B cell (primary cell): Measurements from ENCODE around the gene COA8. TPM values are rescaled to one million over a fixed set of nuclear protein-coding genes. Genes with fewer than 3 reads are reported as not detected.

Experiments used
- ATAC-seq: fragments of 200-7000 bp; cut with Tn5 transposase; one replicate; pipeline ENCODE4 v1.10.0; 2021; ENCODE audit warnings: low read depth, mild to moderate bottlenecking, moderate number of reproducible peaks, moderate library complexity
- CTCF ChIA-PET: fragments of 350-600 bp; sonication (Branson Sonifier 250); formaldehyde crosslinking; loops from one replicate; lab custom pipeline; 2021; ENCODE audit warnings: antibody characterized with exemption, inconsistent platforms; lab: Charles Lee
- POLR2A ChIA-PET: fragments of 350-600 bp; sonication (Branson Sonifier 250); formaldehyde crosslinking; loops from one replicate; lab custom pipeline; 2021; ENCODE audit warnings: antibody characterized with exemption; lab: Charles Lee
- DNase-seq: peaks from one replicate; pipeline ENCODE4 v3.0.0; 2013
- H2AFZ ChIP-seq: 2 replicates; pipeline ENCODE4 v1.6.1; 2012; ENCODE audit warnings: mild to moderate bottlenecking, low read depth, low read length; ENCODE audit not compliant: insufficient read depth, poor library complexity, severe bottlenecking
- H3K27ac ChIP-seq, 2 donors: 1 replicate in 1 of 2; 2 replicates in 1 of 2; pipeline ENCODE4 v1.5.1; 2012 to 2013; ENCODE audit warnings: low read length in 2 of 2, mild to moderate bottlenecking in 2 of 2, moderate library complexity in 1 of 2
- H3K27me3 ChIP-seq, 4 experiments: fragments of 200-600 bp in 1 of 4; sonication (generic) in 1 of 4; replicated peaks in 1 of 4; 1 replicate in 2 of 4; 2 replicates in 2 of 4; pipeline versions ENCODE4 v1.6.1 to v1.7.0; 2013 to 2016; ENCODE audit warnings: low read length in 3 of 4, mild to moderate bottlenecking in 2 of 4, mixed read lengths in 1 of 4, moderate library complexity in 1 of 4; ENCODE audit not compliant: insufficient read depth in 4 of 4, control insufficient read depth in 3 of 4; ENCODE audit errors: control extremely low read depth in 1 of 4
- H3K36me3 ChIP-seq, 2 experiments: replicated peaks in 1 of 2; 1 replicate in 1 of 2; 2 replicates in 1 of 2; pipeline versions ENCODE4 v1.6.1 to v1.7.1; 2013; ENCODE audit warnings: low read length in 1 of 2; ENCODE audit not compliant: insufficient read depth in 2 of 2, control insufficient read depth in 1 of 2; ENCODE audit errors: control extremely low read depth in 1 of 2, extremely low read depth in 1 of 2
- H3K4me1 ChIP-seq, 2 donors: fragments of 200-600 bp in 1 of 2; sonication (generic) in 1 of 2; 1 replicate in 1 of 2; 2 replicates in 1 of 2; pipeline versions ENCODE4 v1.5.1 to v1.6.1; 2013 to 2017; ENCODE audit warnings: low read length in 2 of 2; ENCODE audit not compliant: control insufficient read depth in 2 of 2, insufficient read depth in 2 of 2
- H3K4me2 ChIP-seq: replicated peaks from 2 replicates; pipeline ENCODE3; 2012; ENCODE audit warnings: mild to moderate bottlenecking, low read depth, low read length; ENCODE audit not compliant: poor library complexity, severe bottlenecking
- H3K4me3 ChIP-seq, 5 experiments: fragments of 200-600 bp in 1 of 5; sonication (generic) in 1 of 5; 1 replicate in 3 of 5; 2 replicates in 2 of 5; pipeline versions ENCODE4 v1.5.1 to v1.7.0; 2011 to 2016; ENCODE audit warnings: low read length in 4 of 5, mild to moderate bottlenecking in 4 of 5, low read depth in 2 of 5, control low read depth in 1 of 5, moderate library complexity in 1 of 5; ENCODE audit not compliant: insufficient read depth in 1 of 5; ENCODE audit errors: control extremely low read depth in 1 of 5, extremely low read depth in 1 of 5
- H3K79me2 ChIP-seq: fragments of 200-600 bp; sonication (generic); one replicate; pipeline ENCODE4 v1.6.0; 2016; ENCODE audit warnings: low read length; ENCODE audit not compliant: control insufficient read depth, insufficient read depth
- H3K9ac ChIP-seq: fragments of 200-600 bp; sonication (generic); 2 replicates; pipeline ENCODE4 v1.6.1; 2017; ENCODE audit warnings: mild to moderate bottlenecking, low read length, moderate library complexity
- H3K9me3 ChIP-seq, 3 donors: one replicate each; pipeline versions ENCODE4 v1.6.1 to v1.7.1; 2013; ENCODE audit warnings: low read length in 2 of 3; ENCODE audit not compliant: control insufficient read depth in 2 of 3, insufficient read depth in 1 of 3; ENCODE audit errors: control extremely low read depth in 1 of 3
- H4K20me1 ChIP-seq: 2 replicates; pipeline ENCODE4 v1.6.0; 2012; ENCODE audit warnings: mild to moderate bottlenecking, low read length; ENCODE audit not compliant: insufficient read depth, control insufficient read depth, poor library complexity, severe bottlenecking
- H3K27ac Mint-ChIP-seq: one replicate; pipeline ENCODE4 v1.8.0; 2021; ENCODE audit warnings: mixed read lengths
- H3K27me3 Mint-ChIP-seq: one replicate; pipeline ENCODE4 v1.8.0; 2021; ENCODE audit warnings: mixed read lengths
- H3K4me1 Mint-ChIP-seq: one replicate; pipeline ENCODE4 v1.8.0; 2021; ENCODE audit warnings: mixed read lengths
- H3K4me3 Mint-ChIP-seq: one replicate; pipeline ENCODE4 v1.8.0; 2021; ENCODE audit warnings: mixed read lengths
- H3K9me3 Mint-ChIP-seq: one replicate; pipeline ENCODE4 v1.8.0; 2022; ENCODE audit warnings: mixed read lengths; ENCODE audit not compliant: insufficient read depth
- CTCF ChIP-seq: fragments of 200-600 bp; IDR thresholded peaks from one replicate; pipeline ENCODE4 v1.8.0; 2022; ENCODE audit warnings: antibody characterized with exemption, mild to moderate bottlenecking
- EZH2 ChIP-seq: IDR thresholded peaks from 2 replicates; pipeline ENCODE4 v1.6.1; 2012; ENCODE audit warnings: borderline replicate concordance, low read depth, mild to moderate bottlenecking, moderate library complexity, low read length; ENCODE audit not compliant: insufficient read depth, poor library complexity, severe bottlenecking
- WGBS: methylation state at CpG from one replicate; pipeline ENCODE4 v1.1.5; 2013; ENCODE audit warnings: missing lambda C conversion rate; ENCODE audit not compliant: insufficient coverage; 5-methylcytosine and 5-hydroxymethylcytosine counted together
- intact Hi-C: fragments of 100-400 bp; cut with micrococcal nuclease; formaldehyde crosslinking; loops from one replicate; pipeline ENCODE4 v1.10.0; 2022
- polyA plus RNA-seq: library from polyadenylated mRNA; depleted of rRNA; stranded (reverse); fragments of >200 nt; gene quantifications from 2 replicates; pipeline ENCODE4 v1.2.3, GENCODE V29; 2012
- total RNA-seq, 2 donors: library from RNA; stranded (reverse); fragments of 120-200 nt in 1 of 2; gene quantifications; 1 replicate in 1 of 2; 2 replicates in 1 of 2; pipeline versions ENCODE4 v1.2.3 to v1.2.4, GENCODE V29; 2013 to 2022

Gene COA8
- total and polyA plus RNA-seq, 2 donors (not counting 1 experiment from before 2014, with no cell fraction given), result 7.5 to 24.9 TPM

- Histone ChIP-seq H3K9me3 (no peaks in the 10 kb centered on the region), H3K36me3 (peaks cover 0 to 24% of the 10 kb centered on the region in 2 experiments), H3K9ac (peak overlapping the region; percentile 93), H3K79me2 (peaks cover 92% of the 10 kb centered on the region), H4K20me1 (peaks cover 65% of the 10 kb centered on the region), H3K27me3 (no peaks in the 10 kb centered on the region), H3K4me3 (peak overlapping the region; percentile 65 to 94 (median 92)), H3K4me1 (peaks cover 27 to 30% of the 10 kb centered on the region in 2 donors), H3K27ac (peak overlapping the region; percentile 43 to 92), H2AFZ (peak overlapping the region; percentile 96), H3K4me2 (peak overlapping the region; percentile 96)
- H3K27ac Mint-ChIP-seq, result peak overlapping the region; percentile 91
- ChIA-PET CTCF (no interaction called here), POLR2A (no interaction called here)
- no peaks in the 10 kb centered on the region for H3K9me3 Mint-ChIP-seq
- no peaks in the 10 kb centered on the region for H3K27me3 Mint-ChIP-seq
- intact Hi-C loops, result loop anchor here (2.0 to 10.0 kb wide), 6 partner anchors 34 to 358 kb away; partner anchors contain the start of genes EIF5, PPP1R13B and TRMT61A
- ATAC-seq (no peak), DNase-seq (no peak)
- 2% methylated on average over 22 of the region's 22 CpGs for WGBS
- H3K4me1 Mint-ChIP-seq, result peaks cover 57% of the 10 kb centered on the region
- TF ChIP-seq EZH2 (no peak), CTCF (no peak)
- H3K4me3 Mint-ChIP-seq, result peak overlapping the region; percentile 89
Observed at GRCh38 chr14:103563226-103563620, 463 bp downstream of the COA8 start.

- intact Hi-C loops, result loop anchor here (2.0 to 10.0 kb wide), 6 partner anchors 35 to 357 kb away; partner anchors contain the start of genes EIF5, PPP1R13B and TRMT61A
- POLR2A ChIA-PET, result interaction anchor here (0.7 kb wide), 1 partner anchor 1189 kb away, joined by 4 read pairs; the partner anchor contains the start of gene SIVA1
- Mint-ChIP-seq H3K4me1 (peaks cover 51% of the 10 kb centered on the region), H3K9me3 (no peaks in the 10 kb centered on the region), H3K27me3 (no peaks in the 10 kb centered on the region), H3K27ac (peak overlapping the region; percentile 78), H3K4me3 (peak overlapping the region; percentile 89)
- CTCF ChIA-PET, result interaction anchor here (0.5 to 0.6 kb wide), 2 partner anchors 40 to 86 kb away, joined by 3 to 5 read pairs; no protein-coding TSS in a partner anchor
- Histone ChIP-seq H3K4me1 (peaks cover 27 to 30% of the 10 kb centered on the region in 2 donors), H3K36me3 (peaks cover 0 to 20% of the 10 kb centered on the region in 2 experiments), H3K9me3 (no peaks in the 10 kb centered on the region), H2AFZ (no peak overlapping the region), H3K9ac (peak overlapping the region; percentile 93), H3K4me3 (peak overlapping the region in 3 of 5 experiments; percentile 65 to 94 (median 80)), H3K27me3 (no peaks in the 10 kb centered on the region), H3K79me2 (peaks cover 89% of the 10 kb centered on the region), H4K20me1 (peaks cover 65% of the 10 kb centered on the region), H3K27ac (no peak overlapping the region), H3K4me2 (peak overlapping the region; percentile 96)
- DNase-seq (no peak), ATAC-seq (no peak)
- TF ChIP-seq EZH2 (no peak), CTCF (no peak)
- 62% methylated on average over 7 of the region's 21 CpGs for WGBS
Observed at GRCh38 chr14:103563844-103564505, 1.2 kb downstream of the COA8 start.
